ENCODE data around the gene RIOK3.
"Not testable (repeated sequence)": the region's sequence is repeated elsewhere in the genome, so short reads cannot be mapped to it uniquely, and the experiment has no call there.

The RIOK3 gene

DNA sequence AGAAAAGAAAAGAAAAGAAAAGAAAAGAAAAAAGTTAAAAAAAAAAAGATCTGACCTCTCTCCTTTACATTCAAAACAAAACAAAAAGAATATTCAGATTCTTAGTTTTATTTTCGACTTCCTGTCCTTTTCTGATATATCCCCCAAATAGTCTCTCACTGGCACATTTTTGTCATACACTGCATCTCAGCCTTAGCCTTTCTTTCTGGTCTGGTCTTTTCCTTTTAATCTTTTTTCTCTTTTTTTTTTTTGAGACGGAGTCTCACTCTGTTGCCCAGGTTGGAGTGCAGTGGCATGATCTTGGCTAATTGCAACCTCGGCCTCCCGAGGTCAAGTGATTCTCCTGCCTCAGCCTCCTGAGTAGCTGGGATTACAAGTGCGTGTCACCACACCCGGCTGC is 1.6 kb upstream of the RIOK3 start:
- DNase-seq (ENCODE audit: low read depth in 3 of 3) = no peak

GRCh38 chr18:23452347-23452727 is 750 bp upstream of the RIOK3 start:
- no peak for DNase-seq (ENCODE audit: low read depth in 3 of 3)

- peak in 1 of 3 experiments; percentile 6 for DNase-seq (ENCODE audit: low read depth in 3 of 3)
These were observed 582 bp downstream of the RIOK3 start for GRCh38 chr18:23453680-23454058.

GRCh38 chr18:23456835-23457234 is 3.7 kb downstream of the RIOK3 start:
- no peak for DNase-seq (ENCODE audit: low read depth in 3 of 3)

GRCh38 chr18:23458830-23459529 is 5.9 kb downstream of the RIOK3 start:
- no peak for DNase-seq (ENCODE audit: low read depth in 3 of 3)

DNA sequence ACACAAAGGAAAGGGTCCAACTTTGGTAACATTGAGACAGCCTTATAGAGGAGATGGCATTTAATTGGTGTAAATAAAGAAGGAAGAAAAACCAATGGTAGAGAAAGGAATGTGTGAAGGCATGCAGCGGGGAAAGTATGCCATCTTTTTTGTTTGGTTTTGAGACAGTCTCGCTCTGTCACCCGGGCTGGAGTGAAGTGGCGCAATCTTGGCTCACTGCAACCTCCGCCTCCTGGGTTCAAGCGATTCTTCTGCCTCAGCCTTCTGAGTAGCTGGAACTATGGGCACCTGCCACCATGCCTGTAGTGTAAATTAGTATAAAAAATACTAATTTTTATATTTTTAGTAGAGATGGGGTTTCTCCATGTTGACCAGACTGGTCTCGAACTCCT is 6.4 kb downstream of the RIOK3 start:
- no peak for DNase-seq (ENCODE audit: low read depth in 3 of 3)

DNA sequence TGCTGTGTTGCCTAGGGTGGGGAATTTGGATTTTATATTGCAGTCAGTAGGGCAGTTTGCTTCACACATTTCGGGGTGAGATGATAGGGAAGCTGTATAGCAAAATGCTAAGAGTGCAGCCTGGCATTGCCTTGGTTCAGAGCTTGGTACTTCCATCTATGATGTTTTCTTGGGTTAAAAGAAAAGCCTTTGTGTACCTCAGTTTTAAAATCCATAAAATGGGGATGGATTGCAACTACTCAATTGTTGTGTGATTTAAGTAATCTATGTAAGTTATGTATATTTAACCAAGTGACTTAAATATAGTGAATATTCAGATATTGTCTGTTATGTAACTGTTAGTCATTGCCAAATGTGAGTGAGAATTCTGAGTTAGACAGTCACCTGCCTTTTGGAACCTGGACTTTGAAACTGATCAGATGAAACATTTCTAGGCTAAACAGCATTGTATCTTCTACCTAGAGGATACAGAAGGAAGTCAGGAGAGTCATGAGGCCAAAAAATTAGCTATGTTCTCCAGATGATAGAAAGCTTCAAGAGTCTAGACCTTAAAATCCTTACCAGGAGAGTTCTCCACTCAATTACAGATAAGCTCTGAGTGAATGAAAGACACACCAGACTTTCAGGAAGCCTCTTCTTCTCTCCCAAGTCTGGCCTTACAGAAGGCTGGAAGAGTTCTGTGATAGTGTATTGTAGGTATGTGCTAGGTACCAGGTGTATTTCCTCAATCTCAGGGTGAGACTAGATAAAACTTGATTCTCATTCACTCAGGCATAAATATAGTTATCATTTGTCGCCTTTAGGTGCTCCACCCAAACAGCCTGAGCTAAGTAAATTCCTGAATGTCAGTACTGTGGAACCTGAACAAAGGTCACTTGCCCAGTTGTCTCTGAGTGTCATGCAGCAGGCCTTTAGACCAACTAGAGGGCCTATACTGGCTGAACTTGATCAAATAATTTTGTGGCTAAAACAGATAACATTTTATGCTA is 7.5 kb downstream of the RIOK3 start:
- no peak for DNase-seq (ENCODE audit: low read depth in 3 of 3)

GRCh38 chr18:23462876-23463275 is 9.8 kb downstream of the RIOK3 start:
- no peak for DNase-seq (ENCODE audit: low read depth in 3 of 3)

DNA sequence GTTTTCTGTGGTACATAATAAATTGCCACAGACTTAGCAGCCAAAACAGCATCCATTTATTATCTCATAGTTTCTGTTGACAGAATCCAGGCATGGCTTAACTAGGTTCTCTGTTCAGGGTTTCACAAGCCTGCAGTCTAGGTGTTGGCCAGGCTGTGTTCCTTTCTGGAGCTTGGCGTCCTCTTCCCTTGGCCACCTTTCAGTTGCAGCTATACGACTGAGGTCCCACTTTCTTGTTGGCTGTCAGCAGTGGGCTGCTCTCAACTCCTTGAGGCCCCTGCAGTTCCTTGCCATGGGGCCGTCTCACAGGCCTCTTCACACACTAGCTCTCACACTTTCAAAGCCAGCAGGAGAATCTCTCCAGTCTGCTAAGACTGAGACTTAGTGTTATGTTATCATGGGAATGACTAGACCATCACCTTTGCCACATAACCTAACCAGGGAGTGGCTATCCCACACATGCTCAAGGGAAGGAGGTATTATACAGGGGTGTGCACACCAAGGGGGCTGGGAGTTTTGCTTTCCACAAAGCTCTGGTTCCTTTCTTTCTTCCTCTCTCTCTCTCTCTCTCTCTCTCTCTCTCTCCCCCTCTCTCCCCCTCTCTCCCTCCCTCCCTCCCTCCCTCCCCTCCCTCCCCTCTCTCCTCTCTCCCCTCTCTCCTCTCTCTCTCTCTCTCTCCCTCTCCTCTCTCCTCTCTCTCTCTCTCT is 15.8 kb downstream of the RIOK3 start:
- no peak for DNase-seq (ENCODE audit: low read depth in 3 of 3)

DNA sequence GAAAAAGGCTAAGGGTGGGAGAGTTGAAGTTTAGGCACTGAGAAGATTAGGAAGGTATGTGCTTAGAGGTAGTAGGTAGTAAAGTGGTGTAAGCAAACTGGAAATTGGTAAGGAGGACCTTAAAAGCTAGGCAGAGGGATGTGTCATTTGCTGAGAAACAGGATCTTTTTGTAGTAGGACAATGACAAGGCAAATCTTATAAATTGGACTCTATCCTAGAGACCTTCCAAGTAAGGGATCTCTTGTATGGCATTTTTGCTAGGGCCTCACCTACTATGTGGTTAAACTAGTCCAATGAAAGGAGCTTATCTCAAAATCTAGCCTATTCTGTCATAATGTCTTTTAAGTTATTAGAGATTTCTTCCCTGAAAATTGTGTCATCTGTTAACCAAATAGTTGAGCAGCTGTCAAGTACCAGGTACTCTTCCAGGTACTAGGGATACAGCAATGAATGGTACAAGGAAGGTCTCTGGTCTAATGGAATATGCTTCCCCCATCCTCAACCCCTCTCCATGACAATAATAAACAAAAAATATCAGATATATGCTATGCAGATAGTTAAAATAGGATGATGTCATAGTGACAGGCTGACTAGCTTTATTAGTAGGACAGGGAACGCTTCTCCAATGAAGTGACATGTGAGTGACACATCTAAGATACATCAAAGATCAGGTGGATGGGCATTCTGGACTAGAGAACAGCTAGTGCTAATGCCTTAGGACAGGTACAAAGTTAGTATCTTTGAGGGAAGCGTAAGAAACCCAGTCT is 17.7 kb downstream of the RIOK3 start:
- no peak for DNase-seq (ENCODE audit: low read depth in 3 of 3)

GRCh38 chr18:23471486-23471885 is 18.4 kb downstream of the RIOK3 start:
- DNase-seq (ENCODE audit: low read depth in 3 of 3) = no peak

DNA sequence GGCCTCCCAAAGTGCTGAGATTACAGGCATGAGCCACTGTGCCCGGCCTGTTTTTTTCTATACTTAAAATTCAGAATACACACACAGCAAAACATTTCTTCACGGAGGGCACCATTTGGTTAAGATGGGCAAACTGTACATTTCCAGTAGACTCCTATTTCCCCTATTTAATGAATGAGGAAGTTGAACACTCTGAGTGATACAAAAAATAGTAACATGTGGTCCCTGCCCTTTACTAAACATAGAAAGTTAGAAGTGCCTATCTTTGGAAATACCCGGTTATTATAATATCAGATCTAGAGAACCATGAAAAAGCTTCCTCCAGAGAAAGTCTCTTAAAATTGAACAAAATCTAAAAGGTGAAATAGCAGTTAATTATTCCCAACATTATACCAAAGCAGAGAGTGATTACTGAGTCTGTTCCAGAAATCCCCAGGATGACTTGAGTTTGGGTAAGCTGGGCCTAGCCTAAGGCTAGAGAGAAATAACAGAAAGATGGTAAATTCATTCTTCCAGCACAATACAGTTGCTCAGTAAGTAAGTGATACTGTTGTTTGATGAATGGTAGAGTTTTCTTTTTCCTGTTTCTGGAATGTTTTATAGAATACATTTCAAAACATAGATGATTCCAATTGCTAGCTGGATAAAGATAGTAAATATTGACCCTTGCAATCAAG is 26.9 kb downstream of the RIOK3 start:
- no peak for DNase-seq (ENCODE audit: low read depth in 3 of 3)

DNA sequence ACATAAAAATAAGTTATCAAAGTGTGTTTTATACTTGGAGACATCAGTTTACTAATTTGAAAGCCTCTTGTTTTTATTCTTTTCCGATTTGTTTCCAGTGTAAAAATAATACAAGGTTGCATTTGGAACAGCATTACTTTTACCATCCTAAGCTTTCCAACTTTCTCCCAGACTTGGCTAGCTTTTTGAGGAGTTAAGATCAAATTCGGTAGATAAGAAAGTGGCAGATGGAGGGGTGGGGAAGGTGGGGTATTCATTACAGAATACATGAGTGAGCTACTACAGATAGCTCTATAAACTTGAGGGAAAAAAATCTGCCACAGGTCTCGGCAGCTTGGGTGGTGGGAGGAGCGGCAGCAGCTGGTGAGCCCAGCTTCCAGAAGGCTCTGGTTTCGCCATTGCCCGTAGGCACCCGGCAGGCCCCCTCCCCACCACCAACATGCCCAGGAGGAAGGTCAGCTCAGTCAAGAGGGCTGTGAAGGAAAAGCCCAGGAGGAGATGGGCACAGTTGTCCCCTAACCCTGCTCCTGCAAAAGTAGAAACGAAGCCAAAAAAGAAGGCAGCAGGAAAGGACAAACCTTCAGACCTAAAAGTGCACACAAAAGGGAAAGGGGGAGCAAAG is 31.6 kb downstream of the RIOK3 start:
- DNase-seq (ENCODE audit: low read depth in 3 of 3) = no peak

DNA sequence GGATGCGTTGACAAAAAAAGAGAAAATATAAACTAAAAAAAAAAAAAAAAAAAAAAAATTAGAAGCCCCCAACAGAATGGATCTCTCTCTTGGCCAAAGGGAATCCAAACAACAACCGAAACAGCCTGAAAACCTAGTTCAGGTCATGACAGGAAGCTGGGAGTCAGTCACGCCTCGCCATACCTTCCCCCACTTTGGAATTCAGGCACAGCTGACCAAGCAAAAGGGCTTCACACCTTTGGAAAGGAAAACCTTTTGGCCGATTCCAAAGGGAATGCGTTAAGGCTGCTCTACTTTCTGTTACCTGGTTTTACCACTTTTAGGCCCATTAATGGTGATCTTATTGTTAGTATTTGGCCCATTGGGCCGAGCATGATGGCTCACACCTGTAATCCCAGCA is 32.3 kb downstream of the RIOK3 start:
- no peak for DNase-seq (ENCODE audit: low read depth in 3 of 3)

- DNase-seq (ENCODE audit: low read depth in 3 of 3) = peak; percentile 14 to 25 (median 21)
These were observed 34.9 kb downstream of the RIOK3 start for GRCh38 chr18:23487738-23488570.

- not testable (repeated sequence) for DNase-seq (ENCODE audit: low read depth in 3 of 3)
These were observed 36.5 kb downstream of the RIOK3 start for GRCh38 chr18:23489586-23489985.

GRCh38 chr18:23493654-23494053 is 40.6 kb downstream of the RIOK3 start:
- DNase-seq (ENCODE audit: low read depth in 3 of 3) = no peak

DNA sequence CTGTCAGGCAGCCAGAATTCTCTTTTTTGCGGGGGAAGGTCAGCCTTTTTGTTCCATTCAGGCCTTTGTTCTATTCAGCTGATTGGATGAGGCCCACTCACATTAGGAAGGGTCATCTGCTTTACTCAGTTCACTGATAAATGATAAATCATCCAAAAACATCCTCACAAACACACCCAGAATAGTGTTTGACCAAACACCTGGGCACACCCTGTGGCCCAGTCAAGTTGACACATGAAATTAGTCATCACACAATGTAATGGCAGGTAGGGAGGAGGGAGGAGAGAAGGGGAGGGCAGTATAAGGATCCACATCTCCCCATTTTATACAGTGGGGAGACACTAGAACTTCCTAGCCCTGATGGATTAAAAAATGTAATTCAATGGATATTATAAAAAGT is 41.9 kb downstream of the RIOK3 start:
- no peak for DNase-seq (ENCODE audit: low read depth in 3 of 3)

- no peak for DNase-seq (ENCODE audit: low read depth in 3 of 3)
These were observed 42.8 kb downstream of the RIOK3 start for GRCh38 chr18:23495723-23496440.
